Activated naive CD4-positive, alpha-beta T cell treated with anti-CD3 and anti-CD28 coated beads, Interleukin-2, amount 50 U/mL, for 24 hours (primary cell): Measurements from ENCODE around the gene ANKRD28.

ENCODE experiments used
- H3K27ac Mint-ChIP-seq: one replicate; pipeline ENCODE4 v1.8.0; 2021; ENCODE audit warnings: mild to moderate bottlenecking, mixed read lengths
- H3K27me3 Mint-ChIP-seq: one replicate; pipeline ENCODE4 v1.8.0; 2021; ENCODE audit warnings: mixed read lengths
- H3K36me3 Mint-ChIP-seq: one replicate; pipeline ENCODE4 v1.8.0; 2021; ENCODE audit warnings: mixed read lengths
- H3K4me1 Mint-ChIP-seq: one replicate; pipeline ENCODE4 v1.8.0; 2021; ENCODE audit warnings: mixed read lengths
- H3K4me3 Mint-ChIP-seq: one replicate; pipeline ENCODE4 v1.8.0; 2021; ENCODE audit warnings: mild to moderate bottlenecking, mixed read lengths
- H3K9me3 Mint-ChIP-seq: one replicate; pipeline ENCODE4 v1.8.0; 2021; ENCODE audit warnings: mixed read lengths

The ANKRD28 gene

GRCh38 chr3:15690230-15690629 is 107.5 kb downstream of the ANKRD28 start:
- Mint-ChIP-seq H3K27ac (no peak overlapping the region), H3K4me3 (no peak overlapping the region), H3K9me3 (no peaks in the 10 kb centered on the region), H3K36me3 (peaks cover 19% of the 10 kb centered on the region), H3K4me1 (no peaks in the 10 kb centered on the region), H3K27me3 (no peaks in the 10 kb centered on the region)

GRCh38 chr3:15685927-15686326 is 111.9 kb downstream of the ANKRD28 start:
- no peaks in the 10 kb centered on the region for H3K27me3 Mint-ChIP-seq
- peaks cover 16% of the 10 kb centered on the region for H3K36me3 Mint-ChIP-seq
- no peaks in the 10 kb centered on the region for H3K9me3 Mint-ChIP-seq
- peaks cover 6% of the 10 kb centered on the region for H3K4me1 Mint-ChIP-seq
- no peak overlapping the region for H3K27ac Mint-ChIP-seq
- H3K4me3 Mint-ChIP-seq: no peak overlapping the region

- Mint-ChIP-seq H3K4me3 (no peak overlapping the region), H3K36me3 (peaks cover 10% of the 10 kb centered on the region), H3K4me1 (peaks cover 6% of the 10 kb centered on the region), H3K9me3 (no peaks in the 10 kb centered on the region), H3K27ac (no peak overlapping the region), H3K27me3 (no peaks in the 10 kb centered on the region)
Observed at GRCh38 chr3:15683253-15683652, 114.5 kb downstream of the ANKRD28 start.

- Mint-ChIP-seq H3K9me3 (no peaks in the 10 kb centered on the region), H3K4me1 (peaks cover 6% of the 10 kb centered on the region), H3K27me3 (no peaks in the 10 kb centered on the region), H3K27ac (no peak overlapping the region), H3K36me3 (peaks cover 10% of the 10 kb centered on the region), H3K4me3 (no peak overlapping the region)
Observed at GRCh38 chr3:15682561-15683185, 115.1 kb downstream of the ANKRD28 start.

GRCh38 chr3:15681668-15682067 is 116.1 kb downstream of the ANKRD28 start:
- Mint-ChIP-seq H3K27ac (no peak overlapping the region), H3K9me3 (no peaks in the 10 kb centered on the region), H3K4me1 (peaks cover 6% of the 10 kb centered on the region), H3K27me3 (no peaks in the 10 kb centered on the region), H3K4me3 (no peak overlapping the region), H3K36me3 (peaks cover 12% of the 10 kb centered on the region)

GRCh38 chr3:15679306-15679705 is 118.5 kb downstream of the ANKRD28 start:
- Mint-ChIP-seq H3K36me3 (peaks cover 5% of the 10 kb centered on the region), H3K9me3 (no peaks in the 10 kb centered on the region), H3K4me3 (no peak overlapping the region), H3K4me1 (peaks cover 3% of the 10 kb centered on the region), H3K27ac (no peak overlapping the region), H3K27me3 (no peaks in the 10 kb centered on the region)

- Mint-ChIP-seq H3K4me1 (no peaks in the 10 kb centered on the region), H3K27ac (no peak overlapping the region), H3K36me3 (peaks cover 5% of the 10 kb centered on the region), H3K4me3 (no peak overlapping the region), H3K27me3 (no peaks in the 10 kb centered on the region), H3K9me3 (no peaks in the 10 kb centered on the region)
Observed at GRCh38 chr3:15676259-15676658, 121.5 kb downstream of the ANKRD28 start.

GRCh38 chr3:15673536-15673935 is 124.2 kb downstream of the ANKRD28 start:
- Mint-ChIP-seq H3K4me1 (peaks cover 7% of the 10 kb centered on the region), H3K4me3 (no peak overlapping the region)

GRCh38 chr3:15667484-15667883 is 130.3 kb downstream of the ANKRD28 start:
- Mint-ChIP-seq H3K4me3 (no peak overlapping the region), H3K27ac (no peak overlapping the region), H3K27me3 (no peaks in the 10 kb centered on the region), H3K4me1 (peaks cover 26% of the 10 kb centered on the region), H3K9me3 (peaks cover 7% of the 10 kb centered on the region), H3K36me3 (peaks cover 23% of the 10 kb centered on the region)

More at GRCh38 chr3:15673536-15673935, 124.2 kb downstream of the ANKRD28 start:
- Mint-ChIP-seq H3K27ac (no peak overlapping the region), H3K9me3 (no peaks in the 10 kb centered on the region), H3K36me3 (peaks cover 11% of the 10 kb centered on the region), H3K27me3 (no peaks in the 10 kb centered on the region)

- H3K27me3 Mint-ChIP-seq: peaks cover 2% of the 10 kb centered on the region
Observed at GRCh38 chr3:15666277-15666676, 131.5 kb downstream of the ANKRD28 start.

GRCh38 chr3:15665510-15666150 is 132.1 kb downstream of the ANKRD28 start:
- Mint-ChIP-seq H3K36me3 (peaks cover 22% of the 10 kb centered on the region), H3K4me1 (peaks cover 29% of the 10 kb centered on the region), H3K9me3 (peaks cover 7% of the 10 kb centered on the region), H3K27ac (no peak overlapping the region), H3K4me3 (no peak overlapping the region), H3K27me3 (peaks cover 3% of the 10 kb centered on the region)

More at GRCh38 chr3:15666277-15666676, 131.5 kb downstream of the ANKRD28 start:
- Mint-ChIP-seq H3K4me3 (no peak overlapping the region), H3K4me1 (peaks cover 26% of the 10 kb centered on the region), H3K27ac (no peak overlapping the region), H3K9me3 (peaks cover 7% of the 10 kb centered on the region), H3K36me3 (peaks cover 27% of the 10 kb centered on the region)

GRCh38 chr3:15664144-15664543 is 133.6 kb downstream of the ANKRD28 start:
- Mint-ChIP-seq H3K4me3 (no peak overlapping the region), H3K9me3 (peaks cover 7% of the 10 kb centered on the region), H3K27me3 (peaks cover 3% of the 10 kb centered on the region), H3K36me3 (peaks cover 21% of the 10 kb centered on the region), H3K4me1 (peaks cover 40% of the 10 kb centered on the region), H3K27ac (no peak overlapping the region)

- no peak overlapping the region for H3K4me3 Mint-ChIP-seq
- peaks cover 18% of the 10 kb centered on the region for H3K9me3 Mint-ChIP-seq
- H3K27me3 Mint-ChIP-seq: peaks cover 3% of the 10 kb centered on the region
- H3K4me1 Mint-ChIP-seq: peaks cover 15% of the 10 kb centered on the region
- H3K27ac Mint-ChIP-seq: no peak overlapping the region
- peaks cover 25% of the 10 kb centered on the region for H3K36me3 Mint-ChIP-seq
Observed at GRCh38 chr3:15660055-15660935, 137.5 kb downstream of the ANKRD28 start.

- no peak overlapping the region for H3K27ac Mint-ChIP-seq
- H3K27me3 Mint-ChIP-seq: peaks cover 3% of the 10 kb centered on the region
- H3K4me3 Mint-ChIP-seq: no peak overlapping the region
- peaks cover 15% of the 10 kb centered on the region for H3K4me1 Mint-ChIP-seq
- peaks cover 18% of the 10 kb centered on the region for H3K9me3 Mint-ChIP-seq
- peaks cover 25% of the 10 kb centered on the region for H3K36me3 Mint-ChIP-seq
Observed at GRCh38 chr3:15659254-15659975, 138.4 kb downstream of the ANKRD28 start.

- peaks cover 11% of the 10 kb centered on the region for H3K9me3 Mint-ChIP-seq
- H3K27me3 Mint-ChIP-seq: peaks cover 3% of the 10 kb centered on the region
- H3K4me3 Mint-ChIP-seq: no peak overlapping the region
- peaks cover 22% of the 10 kb centered on the region for H3K36me3 Mint-ChIP-seq
- no peak overlapping the region for H3K27ac Mint-ChIP-seq
- H3K4me1 Mint-ChIP-seq: peaks cover 15% of the 10 kb centered on the region
Observed at GRCh38 chr3:15657016-15657415, 140.8 kb downstream of the ANKRD28 start.
